Body of pancreas (tissue), 4 donors: ENCODE measurements around the gene TOB1. TPM values are rescaled to one million over a fixed set of nuclear protein-coding genes. Genes with fewer than 3 reads are reported as not detected.

ENCODE experiments used
- ATAC-seq: fragments of 150-250 bp; one replicate; pipeline ENCODE4 v1.9.1; 2016
- DNase-seq, 4 donors: peaks; one replicate each; pipeline ENCODE4 v3.0.0-alpha.2; 2019
- H3K27ac ChIP-seq, 4 donors: fragments of 200-600 bp; sonication (generic); 1 replicate in 3 of 4; 2 replicates in 1 of 4; pipeline versions ENCODE4 v1.5.1 to v1.6.1; 2016 to 2019; ENCODE audit warnings: mild to moderate bottlenecking in 1 of 4, mixed read lengths in 1 of 4, moderate library complexity in 1 of 4
- H3K27me3 ChIP-seq, 2 donors: fragments of 200-600 bp; sonication (generic); one replicate each; pipeline ENCODE4 v1.6.0; 2016; ENCODE audit warnings: mild to moderate bottlenecking in 1 of 2
- H3K36me3 ChIP-seq, 2 donors: fragments of 200-600 bp; sonication (generic); replicated peaks in 1 of 2; 2 replicates each; pipeline ENCODE4 v1.5.1; 2016; ENCODE audit warnings: low read depth in 2 of 2; ENCODE audit not compliant: insufficient read depth in 1 of 2
- H3K4me1 ChIP-seq: fragments of 200-600 bp; sonication (generic); one replicate; pipeline ENCODE4 v1.6.0; 2016
- H3K4me3 ChIP-seq, 2 donors: fragments of 200-600 bp; sonication (generic); 1 replicate in 1 of 2; 2 replicates in 1 of 2; pipeline ENCODE4 v1.5.1; 2016 to 2019
- H3K9me3 ChIP-seq, 3 donors: fragments of 200-600 bp; sonication (generic); 1 replicate in 2 of 3; 2 replicates in 1 of 3; pipeline ENCODE4 v1.5.1; 2016
- CTCF ChIP-seq, 7 experiments: fragments of 450-650 bp in 4 of 7; fragments of 200-600 bp in 3 of 7; sonication (generic) in 3 of 7; IDR thresholded peaks; one replicate each; pipeline ENCODE4 v1.5.1; 2016 to 2019; ENCODE audit warnings: antibody characterized with exemption in 7 of 7
- POLR2A ChIP-seq, 3 donors: fragments of 450-650 bp; IDR thresholded peaks; one replicate each; pipeline ENCODE4 v1.6.1; 2016; ENCODE audit warnings: antibody characterized with exemption in 3 of 3, mild to moderate bottlenecking in 2 of 3
- WGBS, 2 donors: methylation state at CpG; one replicate each; pipeline ENCODE4 v1.1.5; 2017; 5-methylcytosine and 5-hydroxymethylcytosine counted together
- intact Hi-C: fragments of 100-400 bp; cut with DNase I; formaldehyde crosslinking; loops from one replicate; pipeline ENCODE4 v1.15.1; 2023
- total RNA-seq, 2 donors: library from RNA; depleted of rRNA; stranded (reverse); fragments of >200 nt; gene quantifications; one replicate each; pipeline ENCODE4 v1.1.0, GENCODE V29; 2016

Gene TOB1
- total RNA-seq, 2 donors from 2014 or later, result 36.8 to 46.1 TPM

DNA sequence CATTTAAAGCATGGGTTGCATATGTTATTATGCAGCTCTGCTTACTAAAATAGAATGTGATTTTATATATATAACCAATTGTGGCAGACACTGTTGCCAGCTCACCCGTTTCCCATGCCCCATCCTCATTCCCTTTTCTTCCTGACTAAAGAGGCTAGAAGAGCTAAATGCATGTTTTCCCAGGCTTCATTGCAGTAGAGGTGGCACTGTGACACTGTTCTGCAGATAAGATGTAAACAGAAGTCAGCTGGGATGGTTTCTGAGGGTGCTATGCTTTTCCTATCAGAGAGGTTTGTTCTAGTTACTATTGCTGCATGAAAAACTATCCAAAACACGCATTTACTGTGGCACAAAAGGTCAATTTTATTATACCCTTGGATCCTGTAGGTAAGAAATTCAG is 5.7 kb upstream of the TOB1 start:
- Histone ChIP-seq H3K27me3 (no peaks in the 10 kb centered on the region), H3K4me3 (no peak overlapping the region), H3K36me3 (no peaks in the 10 kb centered on the region), H3K4me1 (peaks cover 35% of the 10 kb centered on the region), H3K27ac (peak overlapping the region; percentile 44 to 76 (median 51)), H3K9me3 (no peaks in the 10 kb centered on the region)
- ATAC-seq, result no peak
- intact Hi-C loops, result no loop called here
- peak in 2 of 4 donors; percentile 41 to 63 for DNase-seq
- WGBS, 2 donors, result 24 to 33% methylated on average over 2 of the region's 2 CpGs
- TF ChIP-seq CTCF (IDR thresholded peaks at IDR 0.05) (peak in 1 of 7 experiments; percentile 8), POLR2A (IDR thresholded peaks at IDR 0.05) (peak in 1 of 3 donors; percentile 1)

GRCh38 chr17:50871364-50871763 is 5.2 kb upstream of the TOB1 start:
- Histone ChIP-seq H3K4me1 (peaks cover 35% of the 10 kb centered on the region), H3K4me3 (no peak overlapping the region), H3K9me3 (no peaks in the 10 kb centered on the region), H3K27me3 (no peaks in the 10 kb centered on the region), H3K36me3 (no peaks in the 10 kb centered on the region), H3K27ac (peak overlapping the region; percentile 44 to 76 (median 51))
- intact Hi-C loops, result no loop called here
- TF ChIP-seq CTCF (IDR thresholded peaks at IDR 0.05), result no peak
- TF ChIP-seq POLR2A (IDR thresholded peaks at IDR 0.05), result no peak
- ATAC-seq (no peak), DNase-seq (no peak)
- 49 to 50% methylated on average over 4 of the region's 4 CpGs for WGBS, 2 donors

DNA sequence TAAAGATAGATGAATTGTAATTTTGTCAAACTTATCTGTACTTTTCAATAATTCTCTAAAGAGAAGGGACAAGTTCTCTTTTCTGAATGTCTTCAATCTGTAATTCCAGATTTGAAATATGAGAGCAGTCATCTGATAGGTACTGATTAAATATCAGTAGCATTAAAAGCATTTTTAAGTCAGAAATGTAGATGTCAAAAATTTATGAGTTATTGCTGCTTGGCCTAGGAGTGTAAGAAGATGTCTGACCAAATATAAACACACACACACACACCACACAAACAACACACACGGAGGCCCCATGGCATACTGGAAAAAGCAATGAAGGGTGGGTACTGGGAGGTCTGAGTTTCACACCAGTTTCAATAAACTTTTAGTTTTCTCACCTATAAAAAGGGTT is 2.4 kb upstream of the TOB1 start:
- Histone ChIP-seq H3K4me3 (no peak overlapping the region), H3K9me3 (no peaks in the 10 kb centered on the region), H3K4me1 (peaks cover 35% of the 10 kb centered on the region), H3K36me3 (no peaks in the 10 kb centered on the region), H3K27me3 (no peaks in the 10 kb centered on the region), H3K27ac (peak overlapping the region; percentile 42 to 100 (median 99))
- no peak for ATAC-seq
- intact Hi-C loops, result no loop called here
- WGBS, 2 donors, result 7 to 25% methylated on average over 1 of the region's 1 CpG
- TF ChIP-seq POLR2A (IDR thresholded peaks at IDR 0.05), result no peak
- TF ChIP-seq CTCF (IDR thresholded peaks at IDR 0.05), result no peak
- DNase-seq, result no peak

GRCh38 chr17:50868140-50868438 is 1.9 kb upstream of the TOB1 start:
- peak overlapping the region in 1 of 2 donors; percentile 8 for H3K4me3 ChIP-seq
- H3K9me3 ChIP-seq, result no peaks in the 10 kb centered on the region
- DNase-seq, result no peak
- TF ChIP-seq CTCF (IDR thresholded peaks at IDR 0.05), result no peak
- no peak for TF ChIP-seq POLR2A (IDR thresholded peaks at IDR 0.05)
- H3K27ac ChIP-seq, result peak overlapping the region; percentile 99 to 100 (median 100)
- ATAC-seq, result no peak
- no peaks in the 10 kb centered on the region for H3K36me3 ChIP-seq
- H3K4me1 ChIP-seq, result peaks cover 35% of the 10 kb centered on the region
- H3K27me3 ChIP-seq, result no peaks in the 10 kb centered on the region
- intact Hi-C loops, result no loop called here
- 2 to 13% methylated on average over 1 of the region's 1 CpG for WGBS, 2 donors

DNA sequence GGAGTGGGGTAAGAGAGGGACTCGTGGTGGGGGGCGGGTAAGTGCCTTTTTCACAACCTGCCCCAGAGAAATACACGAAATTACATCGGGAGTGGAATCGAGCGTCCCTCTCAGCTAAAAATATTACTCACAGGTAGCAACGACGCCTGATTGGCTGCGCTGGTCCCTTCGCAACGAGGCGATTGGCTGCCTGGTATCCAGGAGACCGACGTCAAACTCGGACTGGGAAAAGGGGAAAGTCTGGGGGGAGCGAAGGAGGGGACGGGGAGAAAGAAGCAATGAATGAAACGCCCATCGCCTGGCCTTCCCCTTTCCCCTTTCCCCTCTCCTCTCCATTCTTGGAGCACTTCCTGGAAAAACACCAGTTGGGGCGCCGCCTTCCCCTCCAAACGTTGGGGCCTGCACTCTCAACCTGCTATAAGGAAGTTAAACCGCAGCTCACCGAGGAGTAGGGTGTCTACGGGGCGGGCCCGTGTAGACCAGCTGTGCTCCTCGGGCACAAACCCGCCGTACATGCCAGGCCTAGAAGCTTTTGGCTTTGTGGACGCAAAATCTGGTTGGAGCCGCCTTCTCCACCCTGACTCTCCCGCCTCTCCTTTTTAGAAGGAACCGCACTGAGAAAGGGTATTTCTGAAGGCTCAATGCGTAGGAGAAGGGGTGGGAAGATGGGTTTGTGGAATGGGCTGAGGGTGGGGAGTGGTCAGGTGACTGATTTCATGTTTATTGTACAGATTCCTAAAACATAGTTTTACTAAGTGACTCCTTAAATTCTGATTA is 1.4 kb upstream of the TOB1 start:
- 1% methylated on average over 32 to 35 of the region's 35 CpGs for WGBS, 2 donors
- TF ChIP-seq POLR2A (IDR thresholded peaks at IDR 0.05), result peak; percentile 78 to 99 (median 98)
- TF ChIP-seq CTCF (IDR thresholded peaks at IDR 0.05), result no peak
- Histone ChIP-seq H3K9me3 (no peaks in the 10 kb centered on the region), H3K36me3 (peaks cover 0 to 5% of the 10 kb centered on the region in 2 donors), H3K4me1 (peaks cover 34% of the 10 kb centered on the region), H3K4me3 (peak overlapping the region; percentile 27 to 48), H3K27me3 (no peaks in the 10 kb centered on the region), H3K27ac (peak overlapping the region; percentile 99 to 100 (median 100))
- ATAC-seq, result peak; percentile 70
- peak; percentile 95 to 99 (median 97) for DNase-seq
- intact Hi-C loops, result no loop called here
